ENCODE data around the gene PHLPP1. TPM values are rescaled to one million over a fixed set of nuclear protein-coding genes. Genes with fewer than 3 reads are reported as not detected.

Gene PHLPP1
- total and polyA plus RNA-seq, 5 donors from 2014 or later, result 0.27 to 20.3 (median 0.52) TPM

GRCh38 chr18:62711781-62712180 is 3.6 kb upstream of the PHLPP1 start:
- no peaks in the 10 kb centered on the region for H3K36me3 Mint-ChIP-seq
- peaks cover 0 to 2% (median 0%) of the 10 kb centered on the region in 7 donors for H3K9me3 Mint-ChIP-seq
- no peak overlapping the region for H3K4me3 ChIP-seq (ENCODE audit: low read depth, low read length)
- no peak overlapping the region for H3K27ac ChIP-seq (ENCODE audit: insufficient read depth, low read length, poor library complexity, severe bottlenecking)
- no peak overlapping the region for H3K27ac Mint-ChIP-seq
- peaks cover 0 to 7% (median 4%) of the 10 kb centered on the region in 4 donors for H3K4me1 Mint-ChIP-seq
- peaks cover 16% of the 10 kb centered on the region for H3K27me3 Mint-ChIP-seq
- H3K4me3 Mint-ChIP-seq, result peak overlapping the region in 1 of 4 donors; percentile 36
- no peaks in the 10 kb centered on the region for H3K36me3 ChIP-seq (ENCODE audit: control insufficient read depth, insufficient read depth, low read length)
- ATAC-seq (ENCODE audit: low read depth in 2 of 2) (no peak), DNase-seq (no peak)
- H3K4me1 ChIP-seq (ENCODE audit: control insufficient read depth, insufficient read depth, low read length, poor library complexity, severe bottlenecking), result peaks cover 3% of the 10 kb centered on the region
- no peaks in the 10 kb centered on the region for H3K9me3 ChIP-seq (ENCODE audit: control insufficient read depth in 2 of 2, low read length in 2 of 2)
- H3K27me3 ChIP-seq (ENCODE audit: control insufficient read depth, insufficient read depth, low read length), result no peaks in the 10 kb centered on the region

DNA sequence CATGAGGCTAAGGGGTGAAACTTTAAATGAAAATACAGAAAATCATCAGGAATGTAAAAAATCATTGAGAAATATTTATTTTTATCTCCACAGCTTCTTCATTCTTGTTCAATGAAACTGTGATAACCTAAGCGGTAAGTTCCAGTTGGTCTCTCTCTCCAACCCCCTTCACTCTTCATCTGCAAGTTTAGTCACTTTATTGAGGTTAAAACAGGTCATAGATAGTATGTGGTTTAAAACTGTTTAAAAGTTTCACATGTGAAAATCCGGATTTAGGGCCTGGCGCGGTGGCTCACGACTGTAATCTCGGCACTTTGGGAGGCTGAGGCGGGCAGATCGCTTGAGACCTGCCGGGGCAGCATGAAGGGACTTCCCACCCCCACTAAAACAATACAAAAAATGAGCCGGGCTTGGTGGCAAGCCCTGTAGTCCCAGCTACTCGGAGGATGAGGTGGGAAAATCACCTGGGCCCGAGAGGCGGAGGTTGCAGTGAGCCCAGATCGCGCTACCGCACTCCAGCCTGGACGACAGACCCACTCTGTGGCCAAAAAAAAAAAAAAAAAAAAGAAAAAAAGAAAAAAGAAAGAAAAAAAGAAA is 1.6 kb upstream of the PHLPP1 start:
- Histone ChIP-seq H3K27me3 (ENCODE audit: control insufficient read depth, insufficient read depth, low read length) (no peaks in the 10 kb centered on the region), H3K4me1 (ENCODE audit: control insufficient read depth, insufficient read depth, low read length, poor library complexity, severe bottlenecking) (peaks cover 22% of the 10 kb centered on the region), H3K9me3 (ENCODE audit: control insufficient read depth in 2 of 2, low read length in 2 of 2) (no peaks in the 10 kb centered on the region), H3K27ac (ENCODE audit: insufficient read depth, low read length, poor library complexity, severe bottlenecking) (peak overlapping the region; percentile 93), H3K4me3 (ENCODE audit: low read depth, low read length) (no peak overlapping the region), H3K36me3 (ENCODE audit: control insufficient read depth, insufficient read depth, low read length) (no peaks in the 10 kb centered on the region)
- ATAC-seq (ENCODE audit: low read depth in 2 of 2) (no peak), DNase-seq (no peak)
- no peaks in the 10 kb centered on the region for H3K36me3 Mint-ChIP-seq
- peaks cover 0 to 5% (median 0%) of the 10 kb centered on the region in 7 donors for H3K9me3 Mint-ChIP-seq
- H3K4me1 Mint-ChIP-seq, result peaks cover 6 to 25% (median 21%) of the 10 kb centered on the region in 4 donors
- peak overlapping the region in 1 of 3 donors; percentile 82 for H3K27ac Mint-ChIP-seq
- H3K4me3 Mint-ChIP-seq, result peak overlapping the region in 3 of 4 donors; percentile 51 to 97 (median 95)
- peaks cover 15% of the 10 kb centered on the region for H3K27me3 Mint-ChIP-seq

DNA sequence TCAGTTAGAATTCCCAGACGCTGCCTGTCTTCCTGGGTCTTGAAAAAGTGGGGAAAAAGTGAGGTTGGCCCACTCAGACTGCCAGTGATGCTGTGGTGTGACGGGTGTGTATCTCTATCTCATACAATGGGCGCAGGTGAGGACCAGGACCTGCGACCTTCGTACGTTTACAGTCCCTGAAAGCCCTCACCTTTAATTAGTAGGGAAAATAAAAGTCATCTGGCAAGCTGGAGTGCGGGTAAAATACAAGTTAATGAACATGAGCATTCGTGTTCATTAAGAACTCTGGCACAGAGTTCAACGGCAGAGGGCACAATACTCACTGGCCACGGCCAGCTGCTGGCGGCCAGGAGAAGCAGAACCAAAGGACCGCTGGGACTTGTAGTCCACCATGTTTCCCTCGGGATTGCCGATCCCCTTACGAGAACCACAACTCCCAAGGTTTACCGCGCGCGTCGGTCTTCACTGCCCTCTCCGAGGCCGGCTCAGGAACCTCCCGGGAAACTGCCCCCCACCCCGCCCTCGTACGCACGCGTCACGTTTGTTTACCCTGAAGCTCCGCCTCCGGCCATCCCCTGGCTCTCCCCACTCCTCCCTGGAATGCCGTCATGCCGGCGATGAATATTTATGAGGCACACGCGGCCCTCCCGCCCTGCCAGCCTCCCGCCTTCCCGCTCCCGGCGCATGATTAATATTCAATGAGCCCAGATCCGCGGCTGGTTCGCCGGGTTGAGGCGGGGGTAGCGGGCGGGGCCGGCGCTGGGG is 488 bp upstream of the PHLPP1 start:
- Histone ChIP-seq H3K36me3 (ENCODE audit: control insufficient read depth, insufficient read depth, low read length) (no peaks in the 10 kb centered on the region), H3K4me3 (ENCODE audit: low read depth, low read length) (peak overlapping the region; percentile 82), H3K4me1 (ENCODE audit: control insufficient read depth, insufficient read depth, low read length, poor library complexity, severe bottlenecking) (peaks cover 32% of the 10 kb centered on the region), H3K9me3 (ENCODE audit: control insufficient read depth in 2 of 2, low read length in 2 of 2) (no peaks in the 10 kb centered on the region), H3K27me3 (ENCODE audit: control insufficient read depth, insufficient read depth, low read length) (no peaks in the 10 kb centered on the region), H3K27ac (ENCODE audit: insufficient read depth, low read length, poor library complexity, severe bottlenecking) (peak overlapping the region; percentile 93)
- H3K36me3 Mint-ChIP-seq, result no peaks in the 10 kb centered on the region
- peaks cover 15% of the 10 kb centered on the region for H3K27me3 Mint-ChIP-seq
- peaks cover 0 to 5% (median 0%) of the 10 kb centered on the region in 7 donors for H3K9me3 Mint-ChIP-seq
- H3K27ac Mint-ChIP-seq, result peak overlapping the region; percentile 96 to 98 (median 97)
- ATAC-seq (ENCODE audit: low read depth in 2 of 2) (peak; percentile 67 to 70), DNase-seq (peak; percentile 88 to 98 (median 91))
- peak overlapping the region; percentile 95 to 98 (median 97) for H3K4me3 Mint-ChIP-seq
- peaks cover 17 to 36% (median 31%) of the 10 kb centered on the region in 4 donors for H3K4me1 Mint-ChIP-seq

GRCh38 chr18:62715759-62716615 is 646 bp downstream of the PHLPP1 start:
- Mint-ChIP-seq H3K4me1 (peaks cover 18 to 47% (median 37%) of the 10 kb centered on the region in 4 donors), H3K27me3 (peaks cover 13% of the 10 kb centered on the region), H3K9me3 (peaks cover 0 to 5% (median 0%) of the 10 kb centered on the region in 7 donors), H3K27ac (peak overlapping the region in 2 of 3 donors; percentile 20 to 80), H3K4me3 (peak overlapping the region; percentile 82 to 95 (median 84)), H3K36me3 (no peaks in the 10 kb centered on the region)
- Histone ChIP-seq H3K36me3 (ENCODE audit: control insufficient read depth, insufficient read depth, low read length) (no peaks in the 10 kb centered on the region), H3K4me1 (ENCODE audit: control insufficient read depth, insufficient read depth, low read length, poor library complexity, severe bottlenecking) (peaks cover 36% of the 10 kb centered on the region), H3K4me3 (ENCODE audit: low read depth, low read length) (no peak overlapping the region), H3K9me3 (ENCODE audit: control insufficient read depth in 2 of 2, low read length in 2 of 2) (no peaks in the 10 kb centered on the region), H3K27me3 (ENCODE audit: control insufficient read depth, insufficient read depth, low read length) (no peaks in the 10 kb centered on the region), H3K27ac (ENCODE audit: insufficient read depth, low read length, poor library complexity, severe bottlenecking) (peak overlapping the region; percentile 93)
- ATAC-seq (ENCODE audit: low read depth in 2 of 2) (peak; percentile 29 to 40), DNase-seq (peak; percentile 41 to 84 (median 75))

- peak overlapping the region; percentile 85 to 95 (median 88) for H3K4me3 Mint-ChIP-seq
- no peak for ATAC-seq (ENCODE audit: low read depth in 2 of 2)
- peak overlapping the region in 2 of 3 donors; percentile 86 to 94 for H3K27ac Mint-ChIP-seq
- Histone ChIP-seq H3K4me1 (ENCODE audit: control insufficient read depth, insufficient read depth, low read length, poor library complexity, severe bottlenecking) (peaks cover 36% of the 10 kb centered on the region), H3K27ac (ENCODE audit: insufficient read depth, low read length, poor library complexity, severe bottlenecking) (peak overlapping the region; percentile 58), H3K36me3 (ENCODE audit: control insufficient read depth, insufficient read depth, low read length) (no peaks in the 10 kb centered on the region), H3K27me3 (ENCODE audit: control insufficient read depth, insufficient read depth, low read length) (no peaks in the 10 kb centered on the region), H3K4me3 (ENCODE audit: low read depth, low read length) (peak overlapping the region; percentile 88), H3K9me3 (ENCODE audit: control insufficient read depth in 2 of 2, low read length in 2 of 2) (no peaks in the 10 kb centered on the region)
- no peaks in the 10 kb centered on the region for H3K36me3 Mint-ChIP-seq
- peaks cover 18 to 52% (median 40%) of the 10 kb centered on the region in 4 donors for H3K4me1 Mint-ChIP-seq
- peaks cover 0 to 5% (median 0%) of the 10 kb centered on the region in 7 donors for H3K9me3 Mint-ChIP-seq
- peaks cover 9% of the 10 kb centered on the region for H3K27me3 Mint-ChIP-seq
- peak; percentile 44 to 50 (median 50) for DNase-seq
Observed at GRCh38 chr18:62716619-62717168, 1.4 kb downstream of the PHLPP1 start.

- Histone ChIP-seq H3K4me1 (ENCODE audit: control insufficient read depth, insufficient read depth, low read length, poor library complexity, severe bottlenecking) (peaks cover 42% of the 10 kb centered on the region), H3K9me3 (ENCODE audit: control insufficient read depth in 2 of 2, low read length in 2 of 2) (no peaks in the 10 kb centered on the region), H3K4me3 (ENCODE audit: low read depth, low read length) (peak overlapping the region; percentile 88), H3K36me3 (ENCODE audit: control insufficient read depth, insufficient read depth, low read length) (no peaks in the 10 kb centered on the region), H3K27me3 (ENCODE audit: control insufficient read depth, insufficient read depth, low read length) (no peaks in the 10 kb centered on the region), H3K27ac (ENCODE audit: insufficient read depth, low read length, poor library complexity, severe bottlenecking) (peak overlapping the region; percentile 58)
- H3K4me1 Mint-ChIP-seq, result peaks cover 18 to 52% (median 42%) of the 10 kb centered on the region in 4 donors
- DNase-seq, result peak; percentile 35 to 77 (median 60)
- H3K36me3 Mint-ChIP-seq, result no peaks in the 10 kb centered on the region
- H3K27me3 Mint-ChIP-seq, result peaks cover 9% of the 10 kb centered on the region
- H3K9me3 Mint-ChIP-seq, result peaks cover 0 to 5% (median 0%) of the 10 kb centered on the region in 7 donors
- peak overlapping the region; percentile 85 to 95 (median 88) for H3K4me3 Mint-ChIP-seq
- peak overlapping the region; percentile 86 to 96 (median 94) for H3K27ac Mint-ChIP-seq
- peak; percentile 9 to 12 for ATAC-seq (ENCODE audit: low read depth in 2 of 2)
Observed at GRCh38 chr18:62717169-62717924, 2.0 kb downstream of the PHLPP1 start.
